GM19240 (cell line): ENCODE measurements around the gene ADAM19.
"Not testable (repeated sequence)": the region's sequence is repeated elsewhere in the genome, so short reads cannot be mapped to it uniquely, and the experiment has no call there.

ENCODE experiments used
- DNase-seq: peaks from one replicate; pipeline ENCODE4 v3.0.0; 2011; ENCODE audit warnings: low spot score; ENCODE audit not compliant: insufficient read length

Gene ADAM19

GRCh38 chr5:157431544-157432200, 143.9 kb downstream of the ADAM19 start:
- DNase-seq: peak; percentile 34

GRCh38 chr5:157429920-157430319, 145.7 kb downstream of the ADAM19 start:
- DNase-seq: not testable (repeated sequence)
